HG03469 (cell line): ENCODE results near the gene RASA2.
A peak's percentile ranks its signal among the peaks of the same experiment; 100 is the strongest.
"Not testable (repeated sequence)": the region's sequence is repeated elsewhere in the genome, so short reads cannot be mapped to it uniquely, and the experiment has no call there.

Experiments used
- ATAC-seq: cut with Tn5 transposase; IDR thresholded peaks from one replicate; pipeline ENCODE4 v1.9.1; 2021; ENCODE audit warnings: mild to moderate bottlenecking, moderate library complexity, moderate number of reproducible peaks; ENCODE audit not compliant: unreplicated experiment

RASA2 gene

GRCh38 chr3:141489203-141489602 is 2.4 kb downstream of the RASA2 start:
- no peak for ATAC-seq

GRCh38 chr3:141491081-141491480 is 4.3 kb downstream of the RASA2 start:
- no peak for ATAC-seq

- ATAC-seq: no peak
Observed at GRCh38 chr3:141491929-141492328, 5.1 kb downstream of the RASA2 start.

- no peak for ATAC-seq
Observed at GRCh38 chr3:141493184-141493583, 6.4 kb downstream of the RASA2 start.

GRCh38 chr3:141497589-141497988 is 10.8 kb downstream of the RASA2 start:
- not testable (repeated sequence) for ATAC-seq

GRCh38 chr3:141498598-141499223 is 11.9 kb downstream of the RASA2 start:
- ATAC-seq: peak; percentile 88

GRCh38 chr3:141499284-141499683 is 12.5 kb downstream of the RASA2 start:
- ATAC-seq: no peak

- ATAC-seq: no peak
Observed at GRCh38 chr3:141499965-141500364, 13.1 kb downstream of the RASA2 start.

GRCh38 chr3:141500397-141500796 is 13.6 kb downstream of the RASA2 start:
- ATAC-seq: no peak

- ATAC-seq: no peak
Observed at GRCh38 chr3:141505166-141505565, 18.3 kb downstream of the RASA2 start.

- ATAC-seq: no peak
Observed at GRCh38 chr3:141506071-141506470, 19.2 kb downstream of the RASA2 start.

- ATAC-seq: no peak
Observed at GRCh38 chr3:141507392-141508066, 20.7 kb downstream of the RASA2 start.

GRCh38 chr3:141508067-141508436 is 21.2 kb downstream of the RASA2 start:
- no peak for ATAC-seq

- no peak for ATAC-seq
Observed at GRCh38 chr3:141511361-141511760, 24.5 kb downstream of the RASA2 start.

- ATAC-seq: no peak
Observed at GRCh38 chr3:141514382-141514781, 27.6 kb downstream of the RASA2 start.

- ATAC-seq: no peak
Observed at GRCh38 chr3:141519587-141519986, 32.8 kb downstream of the RASA2 start.

GRCh38 chr3:141521781-141522180 is 35.0 kb downstream of the RASA2 start:
- no peak for ATAC-seq

GRCh38 chr3:141523615-141524375 is 37.0 kb downstream of the RASA2 start:
- no peak for ATAC-seq

GRCh38 chr3:141524988-141525387 is 38.2 kb downstream of the RASA2 start:
- ATAC-seq: no peak

- ATAC-seq: no peak
Observed at GRCh38 chr3:141525814-141526213, 39.0 kb downstream of the RASA2 start.

- no peak for ATAC-seq
Observed at GRCh38 chr3:141526709-141527108, 39.9 kb downstream of the RASA2 start.

- ATAC-seq: no peak
Observed at GRCh38 chr3:141528800-141529199, 42.0 kb downstream of the RASA2 start.
